ENCODE results near the gene AUTS2.
"Not testable (repeated sequence)": the region's sequence is repeated elsewhere in the genome, so short reads cannot be mapped to it uniquely, and the experiment has no call there.

The AUTS2 gene

GRCh38 chr7:70645876-70646351 lies 1047.6 kb downstream of the AUTS2 start:
- no peak for DNase-seq (ENCODE audit: low read depth)
- TF ChIP-seq, protein P1, sequence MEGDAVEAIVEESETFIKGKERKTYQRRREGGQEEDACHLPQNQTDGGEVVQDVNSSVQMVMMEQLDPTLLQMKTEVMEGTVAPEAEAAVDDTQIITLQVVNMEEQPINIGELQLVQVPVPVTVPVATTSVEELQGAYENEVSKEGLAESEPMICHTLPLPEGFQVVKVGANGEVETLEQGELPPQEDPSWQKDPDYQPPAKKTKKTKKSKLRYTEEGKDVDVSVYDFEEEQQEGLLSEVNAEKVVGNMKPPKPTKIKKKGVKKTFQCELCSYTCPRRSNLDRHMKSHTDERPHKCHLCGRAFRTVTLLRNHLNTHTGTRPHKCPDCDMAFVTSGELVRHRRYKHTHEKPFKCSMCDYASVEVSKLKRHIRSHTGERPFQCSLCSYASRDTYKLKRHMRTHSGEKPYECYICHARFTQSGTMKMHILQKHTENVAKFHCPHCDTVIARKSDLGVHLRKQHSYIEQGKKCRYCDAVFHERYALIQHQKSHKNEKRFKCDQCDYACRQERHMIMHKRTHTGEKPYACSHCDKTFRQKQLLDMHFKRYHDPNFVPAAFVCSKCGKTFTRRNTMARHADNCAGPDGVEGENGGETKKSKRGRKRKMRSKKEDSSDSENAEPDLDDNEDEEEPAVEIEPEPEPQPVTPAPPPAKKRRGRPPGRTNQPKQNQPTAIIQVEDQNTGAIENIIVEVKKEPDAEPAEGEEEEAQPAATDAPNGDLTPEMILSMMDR (IDR thresholded peaks at IDR 0.05; ENCODE audit: control insufficient read depth, extremely low read depth, insufficient read depth): no peak
- H3K4me3 ChIP-seq (ENCODE audit: low read depth, low read length): no peak overlapping the region

DNA sequence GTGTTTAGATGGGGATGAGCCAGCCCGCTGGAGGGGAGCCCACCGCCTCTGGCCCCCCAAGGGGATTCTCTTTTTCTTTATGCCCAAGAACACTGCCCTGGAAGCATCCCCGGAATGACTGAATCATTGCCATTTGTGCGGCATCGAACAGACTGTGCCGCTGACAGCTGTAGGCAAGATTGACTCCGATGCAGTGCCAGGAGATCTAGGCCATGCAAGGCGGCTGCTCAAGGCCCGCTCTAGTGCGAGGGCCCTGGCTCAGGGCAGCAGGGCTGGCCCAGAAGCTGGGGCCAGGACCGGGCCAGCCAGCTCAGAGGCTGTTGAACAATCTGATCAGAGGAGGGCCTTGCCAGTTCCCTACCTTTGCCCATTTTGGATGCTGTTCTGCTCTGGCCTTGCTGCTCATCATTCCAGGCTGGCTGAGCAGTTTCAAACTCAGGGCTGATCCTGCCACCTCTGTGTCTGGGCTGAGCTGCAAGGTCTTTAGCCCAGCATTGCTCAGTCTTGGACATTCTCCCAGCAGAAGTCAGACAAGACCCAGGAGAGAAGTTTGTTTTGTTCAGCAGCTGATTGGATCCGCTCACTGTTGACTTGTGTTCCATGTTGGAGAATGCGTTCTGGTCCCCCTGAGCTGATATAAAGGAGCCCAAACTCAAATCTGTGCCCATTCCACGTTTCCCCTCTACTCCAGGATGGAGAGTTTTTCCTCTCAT lies 1048.4 kb downstream of the AUTS2 start:
- DNase-seq (ENCODE audit: low read depth): no peak
- no peak overlapping the region for H3K4me3 ChIP-seq (ENCODE audit: low read depth, low read length)
- TF ChIP-seq, protein P1 (IDR thresholded peaks at IDR 0.05; ENCODE audit: control insufficient read depth, extremely low read depth, insufficient read depth): no peak

GRCh38 chr7:70647801-70648498 lies 1049.7 kb downstream of the AUTS2 start:
- TF ChIP-seq, protein P1 (IDR thresholded peaks at IDR 0.05; ENCODE audit: control insufficient read depth, extremely low read depth, insufficient read depth): no peak
- DNase-seq (ENCODE audit: low read depth): no peak
- H3K4me3 ChIP-seq (ENCODE audit: low read depth, low read length): no peak overlapping the region

GRCh38 chr7:70648499-70648861 lies 1050.2 kb downstream of the AUTS2 start:
- H3K4me3 ChIP-seq (ENCODE audit: low read depth, low read length); DNase-seq (ENCODE audit: low read depth): not testable (repeated sequence)

GRCh38 chr7:70649323-70649722 lies 1051.0 kb downstream of the AUTS2 start:
- TF ChIP-seq, protein P1 (IDR thresholded peaks at IDR 0.05; ENCODE audit: control insufficient read depth, extremely low read depth, insufficient read depth): no peak
- H3K4me3 ChIP-seq (ENCODE audit: low read depth, low read length): no peak overlapping the region
- DNase-seq (ENCODE audit: low read depth): no peak

DNA sequence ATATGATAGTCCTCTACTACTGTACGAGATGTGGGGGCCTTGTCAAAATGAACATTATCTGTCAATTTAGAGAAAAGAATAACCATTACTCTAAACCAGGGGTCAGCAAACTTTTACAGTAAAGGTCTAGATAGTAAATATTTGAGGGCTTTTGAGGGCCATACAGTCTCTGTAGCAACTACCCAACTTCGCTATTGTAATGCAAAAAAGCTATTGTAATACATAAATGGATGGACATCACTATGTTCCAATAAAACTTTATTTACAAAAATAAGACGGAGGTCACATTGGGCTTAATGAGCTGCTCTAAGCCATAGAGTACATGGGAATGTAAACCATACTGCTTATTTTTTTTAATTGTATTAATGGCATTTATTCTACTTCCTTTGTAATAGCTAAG lies 1055.9 kb downstream of the AUTS2 start:
- DNase-seq (ENCODE audit: low read depth): no peak
- no peak overlapping the region for H3K4me3 ChIP-seq (ENCODE audit: low read depth, low read length)
- TF ChIP-seq, protein P1 (IDR thresholded peaks at IDR 0.05; ENCODE audit: control insufficient read depth, extremely low read depth, insufficient read depth): no peak

DNA sequence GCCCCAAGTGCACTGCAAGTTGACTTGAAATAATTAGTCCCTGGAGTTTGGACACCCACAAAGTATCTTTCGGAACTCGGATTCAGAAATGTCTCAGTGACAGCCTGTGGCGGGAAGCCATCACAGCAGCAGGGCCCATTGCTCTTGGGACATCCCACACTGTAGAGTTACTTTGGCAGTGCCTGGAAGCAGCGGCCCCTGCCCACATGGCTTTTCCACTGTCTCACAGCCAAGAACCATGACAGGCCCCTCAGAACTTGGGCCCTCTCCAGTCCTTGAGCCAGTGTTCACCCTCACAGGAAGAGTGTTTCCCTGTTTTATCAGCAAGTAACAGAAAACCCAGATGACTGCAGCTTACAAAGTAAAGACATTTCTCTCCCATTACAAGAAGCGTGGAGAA lies 1056.7 kb downstream of the AUTS2 start:
- H3K4me3 ChIP-seq (ENCODE audit: low read depth, low read length): no peak overlapping the region
- DNase-seq (ENCODE audit: low read depth): no peak
- TF ChIP-seq, protein P1 (IDR thresholded peaks at IDR 0.05; ENCODE audit: control insufficient read depth, extremely low read depth, insufficient read depth): no peak

Data from LNCaP clone FGC (cell line).